Measurements from ENCODE around the gene SPDEF.

DNA sequence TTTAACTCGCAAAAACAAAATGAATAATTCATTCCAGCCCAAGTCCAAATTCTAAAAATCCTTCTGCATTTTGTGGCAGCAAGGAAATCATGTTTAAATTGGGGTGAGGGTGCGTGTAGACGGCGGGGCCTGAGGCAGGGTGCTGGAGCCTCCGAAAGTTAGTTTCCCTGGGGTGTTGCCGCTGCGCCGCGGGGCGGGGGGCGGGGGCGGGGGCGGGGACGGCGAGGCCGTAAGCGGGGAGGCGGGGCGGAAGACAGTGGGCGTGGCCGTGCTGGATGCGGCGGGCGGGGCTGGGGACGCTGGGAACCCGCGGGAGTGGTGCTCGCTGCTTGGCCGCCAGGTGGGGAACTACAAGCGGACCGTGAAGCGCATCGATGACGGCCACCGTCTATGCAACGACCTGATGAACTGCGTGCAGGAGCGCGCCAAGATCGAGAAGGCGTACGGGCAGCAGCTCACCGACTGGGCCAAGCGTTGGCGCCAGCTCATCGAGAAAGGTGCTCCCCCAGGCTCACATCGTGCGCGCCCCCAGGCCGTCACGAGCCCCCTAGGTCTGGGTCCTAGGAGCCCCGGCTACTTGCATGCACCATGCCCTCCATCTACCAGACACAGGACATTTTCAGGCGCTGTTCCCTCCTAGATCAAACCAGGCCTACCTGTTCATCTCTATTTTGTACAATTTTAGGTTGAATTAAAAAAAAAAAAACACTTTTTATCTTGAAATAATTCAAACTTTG lies 29.0 kb downstream of the SPDEF start:
- TF ChIP-seq, protein P1, sequence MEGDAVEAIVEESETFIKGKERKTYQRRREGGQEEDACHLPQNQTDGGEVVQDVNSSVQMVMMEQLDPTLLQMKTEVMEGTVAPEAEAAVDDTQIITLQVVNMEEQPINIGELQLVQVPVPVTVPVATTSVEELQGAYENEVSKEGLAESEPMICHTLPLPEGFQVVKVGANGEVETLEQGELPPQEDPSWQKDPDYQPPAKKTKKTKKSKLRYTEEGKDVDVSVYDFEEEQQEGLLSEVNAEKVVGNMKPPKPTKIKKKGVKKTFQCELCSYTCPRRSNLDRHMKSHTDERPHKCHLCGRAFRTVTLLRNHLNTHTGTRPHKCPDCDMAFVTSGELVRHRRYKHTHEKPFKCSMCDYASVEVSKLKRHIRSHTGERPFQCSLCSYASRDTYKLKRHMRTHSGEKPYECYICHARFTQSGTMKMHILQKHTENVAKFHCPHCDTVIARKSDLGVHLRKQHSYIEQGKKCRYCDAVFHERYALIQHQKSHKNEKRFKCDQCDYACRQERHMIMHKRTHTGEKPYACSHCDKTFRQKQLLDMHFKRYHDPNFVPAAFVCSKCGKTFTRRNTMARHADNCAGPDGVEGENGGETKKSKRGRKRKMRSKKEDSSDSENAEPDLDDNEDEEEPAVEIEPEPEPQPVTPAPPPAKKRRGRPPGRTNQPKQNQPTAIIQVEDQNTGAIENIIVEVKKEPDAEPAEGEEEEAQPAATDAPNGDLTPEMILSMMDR (conservative IDR thresholded peaks at IDR 0.05 in 1 of 2, IDR thresholded peaks at IDR 0.05 in 1 of 2; ENCODE audit: low read depth in 1 of 2, low read length in 2 of 2), result peak; percentile 47 to 63
- TF ChIP-seq EZH2 (IDR thresholded peaks at IDR 0.05; ENCODE audit: low read length, missing control alignments), result no peak

All from fibroblast of lung (primary cell).